NCI-H1092 treated with DMSO at 0.1 percent for 48 hours (cell line): ENCODE measurements around the gene CALHM3.

Experiments used
- DNase-seq: peaks from one replicate; lab custom pipeline; 2025; lab: John Stamatoyannopoulos, UW

Gene CALHM3

GRCh38 chr10:103474077-103474476, 5.0 kb downstream of the CALHM3 start:
- DNase-seq, result no peak

GRCh38 chr10:103473261-103473671, 5.8 kb downstream of the CALHM3 start:
- DNase-seq, result no peak

- DNase-seq, result no peak
These were observed 7.0 kb downstream of the CALHM3 start for GRCh38 chr10:103472005-103472404.

GRCh38 chr10:103470761-103471653, 8.0 kb downstream of the CALHM3 start:
- no peak for DNase-seq

- no peak for DNase-seq
These were observed 9.8 kb downstream of the CALHM3 start for GRCh38 chr10:103469201-103469600.

- DNase-seq, result no peak
These were observed 11.6 kb downstream of the CALHM3 start for GRCh38 chr10:103467406-103467805.

- no peak for DNase-seq
These were observed 12.3 kb downstream of the CALHM3 start for GRCh38 chr10:103466734-103467133.

- DNase-seq, result no peak
These were observed 13.4 kb downstream of the CALHM3 start for GRCh38 chr10:103465411-103466179.

GRCh38 chr10:103463499-103463898, 15.5 kb downstream of the CALHM3 start:
- no peak for DNase-seq

- no peak for DNase-seq
These were observed 19.4 kb downstream of the CALHM3 start for GRCh38 chr10:103459615-103460014.

- DNase-seq, result no peak
These were observed 20.3 kb downstream of the CALHM3 start, which contains the start of gene CALHM1 for GRCh38 chr10:103458720-103459119. Gene CALHM1, minus strand, starts transcription at chr10:103458900. Its CDS starts 149 bp downstream, at chr10:103458751.

GRCh38 chr10:103457896-103458583, 21.0 kb downstream of the CALHM3 start:
- no peak for DNase-seq

- no peak for DNase-seq
These were observed 21.8 kb downstream of the CALHM3 start for GRCh38 chr10:103457176-103457712.

- no peak for DNase-seq
These were observed 22.9 kb downstream of the CALHM3 start for GRCh38 chr10:103456074-103456660.

- DNase-seq, result no peak
These were observed 23.8 kb downstream of the CALHM3 start for GRCh38 chr10:103455235-103455634.

GRCh38 chr10:103454026-103454425, 25.0 kb downstream of the CALHM3 start:
- no peak for DNase-seq

- DNase-seq, result no peak
These were observed 26.4 kb downstream of the CALHM3 start for GRCh38 chr10:103452506-103453230.

GRCh38 chr10:103451831-103452505, 27.1 kb downstream of the CALHM3 start, which contains the start of gene CALHM2:
Gene CALHM2, minus strand, starts transcription at chr10:103452370. Its CDS starts 2,429 bp downstream, at chr10:103449941.
- peak; percentile 4 for DNase-seq

- DNase-seq, result no peak
These were observed 27.8 kb downstream of the CALHM3 start for GRCh38 chr10:103451091-103451813.
